Psoas muscle (tissue), 8 donors: ENCODE results near the gene HK1. TPM values are rescaled to one million over a fixed set of nuclear protein-coding genes. Genes with fewer than 3 reads are reported as not detected.

Source experiments
- ATAC-seq, 4 donors: fragments of 200-7000 bp; cut with Tn5 transposase; one replicate each; pipeline ENCODE4 v1.9.1; 2020; ENCODE audit warnings: moderate library complexity in 3 of 4, mild to moderate bottlenecking in 2 of 4
- DNase-seq, 2 donors: peaks; one replicate each; pipeline ENCODE4 v3.0.0-alpha.2; 2020
- H3K27ac ChIP-seq: fragments of 200-600 bp; one replicate; pipeline ENCODE4 v1.8.0; 2022
- H3K27me3 ChIP-seq, 3 donors: fragments of 200-600 bp in 1 of 3; one replicate each; pipeline versions ENCODE4 v1.6.1 to v1.8.0; 2013 to 2022; ENCODE audit warnings: low read length in 2 of 3, mild to moderate bottlenecking in 2 of 3, moderate library complexity in 1 of 3; ENCODE audit not compliant: insufficient read depth in 3 of 3
- H3K36me3 ChIP-seq, 2 donors: fragments of 200-600 bp in 1 of 2; one replicate each; pipeline versions ENCODE4 v1.6.1 to v1.8.0; 2013 to 2022; ENCODE audit warnings: low read depth in 1 of 2, mild to moderate bottlenecking in 1 of 2, moderate library complexity in 1 of 2; ENCODE audit not compliant: insufficient read depth in 1 of 2
- H3K4me1 ChIP-seq: fragments of 200-600 bp; one replicate; pipeline ENCODE4 v1.8.0; 2022
- H3K4me3 ChIP-seq: fragments of 200-600 bp; one replicate; pipeline ENCODE4 v1.8.0; 2022; ENCODE audit warnings: mild to moderate bottlenecking
- H3K9me3 ChIP-seq: fragments of 200-600 bp; one replicate; pipeline ENCODE4 v1.8.0; 2022
- CTCF ChIP-seq: fragments of 200-600 bp; IDR thresholded peaks from one replicate; pipeline ENCODE4 v1.8.0; 2022; ENCODE audit warnings: antibody characterized with exemption
- WGBS, 3 donors: extraction: QIAGEN DNeasy Blood & Tissue Kit; methylation state at CpG; one replicate each; pipeline versions ENCODE4 v1.1.6 to v1.1.7; 2013; 5-methylcytosine and 5-hydroxymethylcytosine counted together
- intact Hi-C, 2 donors: fragments of 100-400 bp; cut with DNase I; formaldehyde crosslinking; loops; one replicate each; pipeline versions ENCODE4 v1.11.0 to v1.14.2; 2022
- polyA plus RNA-seq, 3 donors: library from polyadenylated mRNA; stranded (reverse); fragments of 200-250 nt; gene quantifications; one replicate each; pipeline ENCODE4 v1.2.3, GENCODE V29; 2013
- total RNA-seq, 4 donors: library from RNA; stranded (reverse); fragmentation: NEBNext Ultra II Directional in 2 of 4; extraction: Animal tissue kit (Norgen Biotek cat#: 25700) in 2 of 4; gene quantifications; one replicate each; pipeline versions ENCODE4 v1.2.1 to v1.2.4, GENCODE V29; 2021 to 2023
- donor health status: healthy with polysubstance abuse.
- donor health status: DM: no; HTN: no; CAD: no; lungs with moderate emphysema.
- donor health status: Bipolar disorder and iron deficiency.
- donor health status: healthy.
- donor health status: DM: yes; HTN: yes; CAD: no.
- donor health status: DM: no; HTN: no; CAD: no.
- donor health status: DM: no; HTN: no; CAD: no.
- donor health status: DM: yes; HTN: yes; CAD: no.

Gene HK1
- total and polyA plus RNA-seq, 7 donors: 134 to 336 (median 254) TPM

GRCh38 chr10:69425511-69426298, 147.4 kb downstream of the HK1 start:
- H3K27ac ChIP-seq: no peak overlapping the region
- H3K9me3 ChIP-seq: no peaks in the 10 kb centered on the region
- peaks cover 11% of the 10 kb centered on the region for H3K4me1 ChIP-seq
- no peak overlapping the region for H3K4me3 ChIP-seq
- no peak for ATAC-seq
- no peak for TF ChIP-seq CTCF
- 71 to 84% (median 75%) methylated on average over 5 of the region's 5 CpGs for WGBS, 3 donors
- intact Hi-C loops: loop anchor here (2.0 to 10.0 kb wide), 2 partner anchors 83 to 289 kb away; no protein-coding TSS in a partner anchor
- no peaks in the 10 kb centered on the region for H3K36me3 ChIP-seq
- no peaks in the 10 kb centered on the region for H3K27me3 ChIP-seq
- DNase-seq: no peak

- Histone ChIP-seq H3K4me3 (no peak overlapping the region), H3K27me3 (no peaks in the 10 kb centered on the region), H3K36me3 (no peaks in the 10 kb centered on the region), H3K9me3 (no peaks in the 10 kb centered on the region), H3K27ac (no peak overlapping the region), H3K4me1 (peaks cover 11% of the 10 kb centered on the region)
- DNase-seq: no peak
- intact Hi-C loops: loop anchor here (2.0 to 10.0 kb wide), 2 partner anchors 82 to 288 kb away; no protein-coding TSS in a partner anchor
- peak in 1 of 4 donors; percentile 29 for ATAC-seq
- 81 to 84% (median 83%) methylated on average over 4 of the region's 4 CpGs for WGBS, 3 donors
- no peak for TF ChIP-seq CTCF
These were observed 148.1 kb downstream of the HK1 start for GRCh38 chr10:69426376-69426727.

- no peak overlapping the region for H3K27ac ChIP-seq
- 72 to 76% (median 73%) methylated on average over 8 of the region's 8 CpGs for WGBS, 3 donors
- intact Hi-C loops: loop anchor here in 1 of 2 donors (10.0 kb wide), 1 partner anchor 287 kb away; no protein-coding TSS in a partner anchor
These were observed 149.9 kb downstream of the HK1 start for GRCh38 chr10:69428165-69428564.

GRCh38 chr10:69434169-69434568, 155.9 kb downstream of the HK1 start:
- DNase-seq (no peak), ATAC-seq (no peak)
- Histone ChIP-seq H3K27me3 (no peaks in the 10 kb centered on the region), H3K9me3 (no peaks in the 10 kb centered on the region), H3K4me1 (peaks cover 11% of the 10 kb centered on the region), H3K36me3 (no peaks in the 10 kb centered on the region), H3K27ac (no peak overlapping the region), H3K4me3 (no peak overlapping the region)
- WGBS, 3 donors: 85 to 88% (median 87%) methylated on average over 2 of the region's 2 CpGs
- no peak for TF ChIP-seq CTCF
- intact Hi-C loops: no loop called here

More at GRCh38 chr10:69428165-69428564, 149.9 kb downstream of the HK1 start:
- no peak overlapping the region for H3K4me3 ChIP-seq
- no peaks in the 10 kb centered on the region for H3K27me3 ChIP-seq
- no peaks in the 10 kb centered on the region for H3K4me1 ChIP-seq
- DNase-seq (no peak), ATAC-seq (no peak)
- H3K9me3 ChIP-seq: no peaks in the 10 kb centered on the region
- H3K36me3 ChIP-seq: no peaks in the 10 kb centered on the region
- TF ChIP-seq CTCF: no peak
